SU-DHL-6 (cell line): ENCODE data around the gene PDE4D.

ENCODE experiments used
- EZH2phosphoT487 ChIP-seq: fragments of 200-600 bp; sonication (generic), shearing (Covaris generic); conservative IDR thresholded peaks from 2 replicates; pipeline ENCODE4 v1.6.1; 2018; ENCODE audit warnings: mild to moderate bottlenecking, antibody characterized with exemption, low read length, moderate library complexity, mixed read lengths
- TF ChIP-seq, protein P1 (sequence below): fragments of 200-600 bp; sonication (generic); IDR thresholded peaks from one replicate; pipeline ENCODE4 v1.5.1; 2017; ENCODE audit warnings: antibody characterized with exemption, mild to moderate bottlenecking, low read length, moderate library complexity; ENCODE audit not compliant: insufficient read depth, poor library complexity, severe bottlenecking

GRCh38 chr5:59437176-59437575, 456.4 kb downstream of the PDE4D start:
- TF ChIP-seq, protein P1, sequence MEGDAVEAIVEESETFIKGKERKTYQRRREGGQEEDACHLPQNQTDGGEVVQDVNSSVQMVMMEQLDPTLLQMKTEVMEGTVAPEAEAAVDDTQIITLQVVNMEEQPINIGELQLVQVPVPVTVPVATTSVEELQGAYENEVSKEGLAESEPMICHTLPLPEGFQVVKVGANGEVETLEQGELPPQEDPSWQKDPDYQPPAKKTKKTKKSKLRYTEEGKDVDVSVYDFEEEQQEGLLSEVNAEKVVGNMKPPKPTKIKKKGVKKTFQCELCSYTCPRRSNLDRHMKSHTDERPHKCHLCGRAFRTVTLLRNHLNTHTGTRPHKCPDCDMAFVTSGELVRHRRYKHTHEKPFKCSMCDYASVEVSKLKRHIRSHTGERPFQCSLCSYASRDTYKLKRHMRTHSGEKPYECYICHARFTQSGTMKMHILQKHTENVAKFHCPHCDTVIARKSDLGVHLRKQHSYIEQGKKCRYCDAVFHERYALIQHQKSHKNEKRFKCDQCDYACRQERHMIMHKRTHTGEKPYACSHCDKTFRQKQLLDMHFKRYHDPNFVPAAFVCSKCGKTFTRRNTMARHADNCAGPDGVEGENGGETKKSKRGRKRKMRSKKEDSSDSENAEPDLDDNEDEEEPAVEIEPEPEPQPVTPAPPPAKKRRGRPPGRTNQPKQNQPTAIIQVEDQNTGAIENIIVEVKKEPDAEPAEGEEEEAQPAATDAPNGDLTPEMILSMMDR, result no peak
- no peak for TF ChIP-seq EZH2phosphoT487
